ENCODE measurements around the gene RNU6-7. TPM values are rescaled to one million over a fixed set of nuclear protein-coding genes. Genes with fewer than 3 reads are reported as not detected.

The RNU6-7 gene
- total RNA-seq, 1 experiment from 2014 or later = not detected

DNA sequence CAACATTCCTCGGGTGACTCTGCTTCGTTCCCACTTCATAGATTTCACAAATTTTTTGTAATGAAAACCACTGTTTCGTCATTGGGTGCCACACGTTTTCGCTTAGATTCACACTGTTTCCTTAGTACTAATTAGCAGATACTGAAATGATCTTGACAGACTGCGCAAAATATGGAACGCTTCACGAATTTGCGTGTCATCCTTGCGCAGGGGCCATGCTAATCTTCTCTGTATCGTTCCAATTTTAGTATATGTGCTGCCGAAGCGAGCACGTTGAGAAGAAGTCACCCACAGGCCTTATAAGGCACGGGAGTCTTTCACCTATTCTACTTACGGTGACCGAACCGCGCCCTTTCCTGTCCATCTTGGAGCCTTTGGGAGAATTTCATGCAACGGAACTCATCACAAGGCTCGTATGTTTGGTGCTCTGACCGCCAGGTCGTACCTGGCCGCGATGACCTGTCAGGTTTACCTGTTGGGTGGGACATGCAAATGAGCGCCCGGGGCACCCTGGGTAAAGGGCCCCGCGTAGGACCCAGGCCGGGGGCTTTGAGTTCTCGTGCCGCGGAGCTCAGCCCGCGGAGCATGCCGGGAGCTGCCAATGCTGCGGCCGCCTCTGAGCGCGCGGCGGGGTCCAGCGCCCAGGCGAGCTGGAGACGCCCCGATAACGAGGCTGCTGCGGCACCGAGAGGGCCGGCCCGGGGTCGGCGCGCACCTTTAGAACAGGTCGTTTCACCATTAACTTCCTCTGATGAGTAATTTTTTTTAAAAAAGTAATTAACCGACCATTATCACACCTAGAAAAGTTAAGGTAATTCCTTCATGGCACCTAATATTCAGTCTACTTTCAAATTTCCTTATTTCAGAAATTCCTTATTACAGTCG lies 1.4 kb downstream of the RNU6-7 start, which contains the start of gene RNU6-8:
RNU6-8 (minus strand) TSS at position 272 of the 885 bp plus-strand sequence.
- Histone ChIP-seq H3K4me1 (replicated peaks; ENCODE audit: insufficient read depth) (peaks cover 13% of the 10 kb centered on the region; the same call in 1 of the 2 replicates), H3K4me2 (peak within 1 kb of the TSS; percentile 87), H3K4me3 (peak within 1 kb of the TSS; percentile 88), H3K9me3 (ENCODE audit: insufficient read depth, low read depth) (no peaks in the 10 kb centered on the region), H3K27ac (peak within 1 kb of the TSS; percentile 86), H3K27me3 (ENCODE audit: insufficient read depth, low read depth) (no peaks in the 10 kb centered on the region), H3F3A (ENCODE audit: insufficient read depth, low read depth) (peaks cover 14% of the 10 kb centered on the region; the same call in 1 of the 2 replicates), H3K79me2 (ENCODE audit: low read depth) (no peaks in the 10 kb centered on the region), H3K9me2 (ENCODE audit: insufficient read depth) (no peaks in the 10 kb centered on the region), H3K36me3 (ENCODE audit: low read depth) (no peaks in the 10 kb centered on the region), H4K20me1 (ENCODE audit: insufficient read depth) (no peaks in the 10 kb centered on the region), H2AFZ (peak within 1 kb of the TSS; percentile 99)
- ChIA-PET POLR2A (ENCODE audit: unreplicated experiment) (interaction anchor here (0.7 to 0.8 kb wide), 3 partner anchors 44 to 1120 kb away, joined by 3 to 6 read pairs (median 5); no protein-coding TSS in a partner anchor), CTCF (no interaction called here)
- no TSS peak for BruUV-seq (replicated peaks)
- intact Hi-C loops (cut with micrococcal nuclease; ENCODE audit: unreplicated experiment) = loop anchor here (1.0 to 2.0 kb wide), 2 partner anchors 49 to 130 kb away; no protein-coding TSS in a partner anchor
- peak; percentile 71 to 82 for DNase-seq
- TF ChIP-seq EZH2 (IDR thresholded peaks at IDR 0.05; ENCODE audit: low read depth) = no peak
- TF ChIP-seq, protein P1, sequence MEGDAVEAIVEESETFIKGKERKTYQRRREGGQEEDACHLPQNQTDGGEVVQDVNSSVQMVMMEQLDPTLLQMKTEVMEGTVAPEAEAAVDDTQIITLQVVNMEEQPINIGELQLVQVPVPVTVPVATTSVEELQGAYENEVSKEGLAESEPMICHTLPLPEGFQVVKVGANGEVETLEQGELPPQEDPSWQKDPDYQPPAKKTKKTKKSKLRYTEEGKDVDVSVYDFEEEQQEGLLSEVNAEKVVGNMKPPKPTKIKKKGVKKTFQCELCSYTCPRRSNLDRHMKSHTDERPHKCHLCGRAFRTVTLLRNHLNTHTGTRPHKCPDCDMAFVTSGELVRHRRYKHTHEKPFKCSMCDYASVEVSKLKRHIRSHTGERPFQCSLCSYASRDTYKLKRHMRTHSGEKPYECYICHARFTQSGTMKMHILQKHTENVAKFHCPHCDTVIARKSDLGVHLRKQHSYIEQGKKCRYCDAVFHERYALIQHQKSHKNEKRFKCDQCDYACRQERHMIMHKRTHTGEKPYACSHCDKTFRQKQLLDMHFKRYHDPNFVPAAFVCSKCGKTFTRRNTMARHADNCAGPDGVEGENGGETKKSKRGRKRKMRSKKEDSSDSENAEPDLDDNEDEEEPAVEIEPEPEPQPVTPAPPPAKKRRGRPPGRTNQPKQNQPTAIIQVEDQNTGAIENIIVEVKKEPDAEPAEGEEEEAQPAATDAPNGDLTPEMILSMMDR (conservative IDR thresholded peaks at IDR 0.05) = no peak

- intact Hi-C loops (cut with micrococcal nuclease; ENCODE audit: unreplicated experiment) = loop anchor here (1.0 to 2.0 kb wide), 2 partner anchors 48 to 131 kb away; no protein-coding TSS in a partner anchor
- H3K4me1 ChIP-seq (replicated peaks; ENCODE audit: insufficient read depth) = peaks cover 13% of the 10 kb centered on the region; the same call in 1 of the 2 replicates
- H3K36me3 ChIP-seq (ENCODE audit: low read depth) = no peaks in the 10 kb centered on the region
- peak overlapping the region; percentile 86 for H3K27ac ChIP-seq
- H2AFZ ChIP-seq = peak overlapping the region; percentile 94
- no peak for TF ChIP-seq EZH2 (IDR thresholded peaks at IDR 0.05; ENCODE audit: low read depth)
- TF ChIP-seq, protein P1 (conservative IDR thresholded peaks at IDR 0.05) = no peak
- no peaks in the 10 kb centered on the region for H4K20me1 ChIP-seq (ENCODE audit: insufficient read depth)
- DNase-seq = no peak
- CTCF ChIA-PET = no interaction called here
- peak overlapping the region; percentile 87 for H3K4me2 ChIP-seq
- no peaks in the 10 kb centered on the region for H3K9me2 ChIP-seq (ENCODE audit: insufficient read depth)
- no peaks in the 10 kb centered on the region for H3K9me3 ChIP-seq (ENCODE audit: insufficient read depth, low read depth)
- H3K27me3 ChIP-seq (ENCODE audit: insufficient read depth, low read depth) = no peaks in the 10 kb centered on the region
- H3F3A ChIP-seq (ENCODE audit: insufficient read depth, low read depth) = peaks cover 14% of the 10 kb centered on the region; the same call in 1 of the 2 replicates
- no peaks in the 10 kb centered on the region for H3K79me2 ChIP-seq (ENCODE audit: low read depth)
- H3K4me3 ChIP-seq = peak overlapping the region; percentile 88
- BruUV-seq (replicated peaks) = TSS peak; percentile 56
- POLR2A ChIA-PET (ENCODE audit: unreplicated experiment) = interaction anchor here (0.7 to 0.8 kb wide), 2 partner anchors 43 to 706 kb away, joined by 3 to 6 read pairs; no protein-coding TSS in a partner anchor
Observed at GRCh38 chr14:32203928-32204357, 2.1 kb downstream of the RNU6-7 start.

GRCh38 chr14:32205554-32205953 lies 3.7 kb downstream of the RNU6-7 start:
- Histone ChIP-seq H3K9me3 (ENCODE audit: insufficient read depth, low read depth) (no peaks in the 10 kb centered on the region), H3K4me1 (replicated peaks; ENCODE audit: insufficient read depth) (peaks cover 13% of the 10 kb centered on the region; the same call in 1 of the 2 replicates), H3K9me2 (ENCODE audit: insufficient read depth) (no peaks in the 10 kb centered on the region), H3F3A (ENCODE audit: insufficient read depth, low read depth) (peaks cover 14% of the 10 kb centered on the region; the same call in 1 of the 2 replicates), H3K4me2 (no peak overlapping the region), H3K36me3 (ENCODE audit: low read depth) (no peaks in the 10 kb centered on the region), H2AFZ (no peak overlapping the region), H3K27me3 (ENCODE audit: insufficient read depth, low read depth) (no peaks in the 10 kb centered on the region), H3K27ac (no peak overlapping the region), H3K4me3 (no peak overlapping the region), H3K79me2 (ENCODE audit: low read depth) (no peaks in the 10 kb centered on the region), H4K20me1 (ENCODE audit: insufficient read depth) (no peaks in the 10 kb centered on the region)
- no peak for DNase-seq
- ChIA-PET CTCF (no interaction called here), POLR2A (ENCODE audit: unreplicated experiment) (no interaction called here)
- BruUV-seq (replicated peaks) = no TSS peak
- TF ChIP-seq EZH2 (IDR thresholded peaks at IDR 0.05; ENCODE audit: low read depth) = no peak
- TF ChIP-seq, protein P1 (conservative IDR thresholded peaks at IDR 0.05) = no peak
- intact Hi-C loops (cut with micrococcal nuclease; ENCODE audit: unreplicated experiment) = no loop called here

All from PC-9 (cell line).